ENCODE results near the gene TEDDM1. TPM values are rescaled to one million over a fixed set of nuclear protein-coding genes. Genes with fewer than 3 reads are reported as not detected.
A peak's percentile ranks its signal among the peaks of the same experiment; 100 is the strongest.

Gene TEDDM1
- total RNA-seq, 2 donors from 2014 or later = not detected

GRCh38 chr1:182410620-182411273, 10.3 kb upstream of the TEDDM1 start:
- no peak overlapping the region for H3K27ac Mint-ChIP-seq
- H3K36me3 Mint-ChIP-seq = no peaks in the 10 kb centered on the region
- DNase-seq (ENCODE audit: low spot score in 2 of 2) = no peak
- no peak for ATAC-seq
- no peaks in the 10 kb centered on the region for H3K9me3 Mint-ChIP-seq

DNA sequence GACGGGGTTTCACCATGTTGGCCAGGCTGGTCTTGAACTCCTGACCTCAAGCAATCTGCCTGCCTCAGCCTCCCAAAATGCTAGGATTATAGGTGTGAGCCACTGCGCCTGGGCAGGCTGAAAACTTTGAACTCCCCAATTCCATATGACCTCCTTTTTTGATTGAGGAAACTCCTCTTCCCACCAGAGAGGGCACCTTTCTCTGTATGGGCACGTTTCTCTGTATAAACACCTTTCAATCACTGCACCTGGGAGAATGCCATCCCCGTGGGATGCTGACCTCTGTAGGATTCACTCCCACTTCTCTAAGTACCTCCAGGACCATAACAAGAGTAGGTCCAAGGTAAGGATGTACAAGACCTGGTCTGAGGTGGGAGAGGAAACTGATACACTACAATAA, 9.7 kb upstream of the TEDDM1 start:
- ATAC-seq = no peak
- Mint-ChIP-seq H3K27ac (no peak overlapping the region), H3K36me3 (no peaks in the 10 kb centered on the region), H3K9me3 (peaks cover 0 to 5% of the 10 kb centered on the region in 2 donors)
- no peak for DNase-seq (ENCODE audit: low spot score in 2 of 2)

DNA sequence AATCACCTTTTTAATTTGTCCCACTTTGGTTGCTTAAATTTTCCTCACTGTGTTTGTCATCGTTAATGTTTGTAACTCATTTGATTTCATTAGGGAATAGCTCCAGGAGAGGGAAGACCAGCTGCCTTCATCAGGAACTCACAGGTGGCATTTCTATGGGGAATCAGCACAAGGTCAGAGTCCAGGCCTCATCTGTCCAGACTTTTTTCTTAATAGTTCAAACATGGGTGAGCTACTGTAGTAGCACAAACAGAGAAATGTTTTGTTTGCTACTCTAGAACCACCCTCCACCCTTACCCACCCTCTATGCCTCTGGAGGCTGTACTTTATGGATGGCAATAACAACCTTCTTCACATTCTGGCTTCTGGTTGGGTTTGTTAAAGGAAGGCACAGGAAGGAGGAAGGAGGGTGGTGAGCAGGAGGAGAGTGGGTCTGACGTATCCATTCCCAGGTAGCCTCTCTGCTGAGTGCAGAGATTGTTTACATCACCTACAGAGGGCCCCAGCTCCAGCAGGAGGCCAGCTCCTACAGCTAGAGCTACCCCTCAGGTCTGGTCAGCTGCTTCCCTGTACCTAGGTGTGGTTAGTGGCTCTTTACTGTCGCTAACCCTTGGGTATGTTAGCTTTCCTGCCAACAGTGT, 8.1 kb upstream of the TEDDM1 start:
- no peak for ATAC-seq
- no peak for DNase-seq (ENCODE audit: low spot score in 2 of 2)
- H3K36me3 Mint-ChIP-seq = no peaks in the 10 kb centered on the region
- H3K27ac Mint-ChIP-seq = no peak overlapping the region
- H3K9me3 Mint-ChIP-seq = peaks cover 0 to 5% of the 10 kb centered on the region in 2 donors

DNA sequence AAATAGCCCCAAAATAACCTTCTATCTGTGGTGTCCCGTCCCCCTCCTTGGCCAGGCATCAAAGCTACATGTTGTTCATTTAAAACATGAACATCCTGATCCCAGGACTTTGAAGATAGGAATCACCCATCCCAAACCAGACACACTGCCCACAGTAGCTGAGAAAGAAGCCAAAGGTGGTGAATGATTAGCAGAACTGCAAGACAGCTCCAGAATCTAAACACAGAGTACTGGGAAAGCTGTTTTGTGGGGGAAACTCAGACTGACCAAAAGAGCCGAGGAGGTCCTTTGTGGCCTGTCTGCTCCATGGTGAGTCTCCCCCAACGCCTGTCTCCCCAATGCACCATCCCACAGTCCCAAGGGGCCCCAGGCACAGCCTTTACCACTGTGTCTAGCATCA, 7.3 kb upstream of the TEDDM1 start:
- Mint-ChIP-seq H3K27ac (no peak overlapping the region), H3K9me3 (peaks cover 0 to 5% of the 10 kb centered on the region in 2 donors), H3K36me3 (no peaks in the 10 kb centered on the region)
- no peak for DNase-seq (ENCODE audit: low spot score in 2 of 2)
- ATAC-seq = no peak

GRCh38 chr1:182406012-182406411, 5.5 kb upstream of the TEDDM1 start:
- ATAC-seq = no peak
- no peak for DNase-seq (ENCODE audit: low spot score in 2 of 2)
- Mint-ChIP-seq H3K9me3 (peaks cover 0 to 5% of the 10 kb centered on the region in 2 donors), H3K36me3 (no peaks in the 10 kb centered on the region), H3K27ac (no peak overlapping the region)

DNA sequence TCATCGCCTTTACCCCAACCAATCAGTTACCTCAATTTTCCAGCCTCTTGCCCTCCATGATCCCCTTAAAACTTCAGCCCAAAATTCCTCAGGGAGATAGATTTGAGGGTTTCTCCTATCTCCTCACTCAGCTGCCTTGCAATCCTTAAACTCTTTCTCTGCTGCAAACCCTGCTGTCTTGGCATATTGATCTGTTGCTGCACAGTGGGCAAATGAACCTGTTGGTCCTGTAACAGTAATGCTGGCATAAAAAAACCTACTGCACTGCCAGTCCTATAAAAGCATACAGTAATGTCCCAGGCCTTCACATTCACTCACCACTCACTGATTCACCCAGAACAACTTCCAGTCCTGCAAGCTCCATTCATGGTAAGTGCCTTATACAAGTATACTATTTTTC, 5.1 kb upstream of the TEDDM1 start:
- Mint-ChIP-seq H3K27ac (no peak overlapping the region), H3K9me3 (peaks cover 0 to 5% of the 10 kb centered on the region in 2 donors), H3K36me3 (no peaks in the 10 kb centered on the region)
- ATAC-seq (no peak), DNase-seq (ENCODE audit: low spot score in 2 of 2) (no peak)

- H3K27ac Mint-ChIP-seq = no peak overlapping the region
- DNase-seq (ENCODE audit: low spot score in 2 of 2) = no peak
- no peaks in the 10 kb centered on the region for H3K36me3 Mint-ChIP-seq
- peaks cover 0 to 5% of the 10 kb centered on the region in 2 donors for H3K9me3 Mint-ChIP-seq
- ATAC-seq = no peak
Observed at GRCh38 chr1:182404781-182405180, 4.3 kb upstream of the TEDDM1 start.

- Mint-ChIP-seq H3K27ac (peak overlapping the region in 1 of 2 donors; percentile 25), H3K36me3 (no peaks in the 10 kb centered on the region), H3K9me3 (no peaks in the 10 kb centered on the region)
- DNase-seq (ENCODE audit: low spot score in 2 of 2) = no peak
- ATAC-seq = peak in 1 of 2 donors; percentile 34
Observed at GRCh38 chr1:182397653-182398393, 2.6 kb downstream of the TEDDM1 start.

GRCh38 chr1:182395906-182396305, 4.6 kb downstream of the TEDDM1 start:
- no peak for DNase-seq (ENCODE audit: low spot score in 2 of 2)
- peaks cover 5% of the 10 kb centered on the region in 2 donors for H3K36me3 Mint-ChIP-seq
- ATAC-seq = no peak
- no peaks in the 10 kb centered on the region for H3K9me3 Mint-ChIP-seq
- no peak overlapping the region for H3K27ac Mint-ChIP-seq

DNA sequence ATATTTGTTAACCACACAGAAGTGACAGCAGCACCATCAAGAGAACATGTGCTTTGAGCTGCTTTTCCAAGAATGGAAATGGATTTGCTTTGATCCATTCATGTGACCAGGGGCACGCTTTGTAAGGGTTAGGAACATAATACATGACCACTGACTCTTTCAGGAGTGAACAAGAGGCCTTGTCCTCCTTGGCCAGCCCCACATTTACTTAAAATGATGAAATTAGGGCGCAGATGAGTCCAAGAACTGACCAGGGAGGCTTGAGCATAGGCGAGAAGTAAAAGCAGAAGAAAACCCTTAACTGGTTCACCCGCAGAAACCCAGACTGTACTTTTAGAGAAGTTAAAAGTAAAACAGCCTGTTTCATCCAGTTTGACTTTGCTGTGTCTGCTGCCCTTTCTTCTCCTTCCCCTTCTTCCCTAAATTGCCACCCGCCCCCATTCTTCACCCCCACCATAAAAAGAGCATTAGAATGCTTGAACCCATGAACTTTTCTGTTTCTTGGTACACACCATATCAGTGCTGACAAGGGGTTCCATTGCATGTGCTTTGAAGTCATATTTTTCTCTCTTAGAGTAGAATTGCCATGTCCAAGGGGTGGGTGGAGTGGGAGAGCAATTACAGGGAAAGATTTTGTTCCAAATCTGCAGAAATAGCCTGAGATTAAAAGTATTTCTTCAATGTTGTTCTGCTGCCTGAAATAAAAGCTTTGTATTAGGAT, 6.3 kb downstream of the TEDDM1 start:
- H3K36me3 Mint-ChIP-seq = peaks cover 20% of the 10 kb centered on the region in 2 donors
- no peak overlapping the region for H3K27ac Mint-ChIP-seq
- ATAC-seq = no peak
- no peaks in the 10 kb centered on the region for H3K9me3 Mint-ChIP-seq
- no peak for DNase-seq (ENCODE audit: low spot score in 2 of 2)

- ATAC-seq = peak; percentile 19 to 20
- no peaks in the 10 kb centered on the region for H3K9me3 Mint-ChIP-seq
- DNase-seq (ENCODE audit: low spot score in 2 of 2) = peak in 1 of 2 donors; percentile 25
- H3K36me3 Mint-ChIP-seq = peaks cover 30 to 39% of the 10 kb centered on the region in 2 donors
- peak overlapping the region; percentile 77 to 88 for H3K27ac Mint-ChIP-seq
Observed at GRCh38 chr1:182392050-182393028, 8.1 kb downstream of the TEDDM1 start.

DNA sequence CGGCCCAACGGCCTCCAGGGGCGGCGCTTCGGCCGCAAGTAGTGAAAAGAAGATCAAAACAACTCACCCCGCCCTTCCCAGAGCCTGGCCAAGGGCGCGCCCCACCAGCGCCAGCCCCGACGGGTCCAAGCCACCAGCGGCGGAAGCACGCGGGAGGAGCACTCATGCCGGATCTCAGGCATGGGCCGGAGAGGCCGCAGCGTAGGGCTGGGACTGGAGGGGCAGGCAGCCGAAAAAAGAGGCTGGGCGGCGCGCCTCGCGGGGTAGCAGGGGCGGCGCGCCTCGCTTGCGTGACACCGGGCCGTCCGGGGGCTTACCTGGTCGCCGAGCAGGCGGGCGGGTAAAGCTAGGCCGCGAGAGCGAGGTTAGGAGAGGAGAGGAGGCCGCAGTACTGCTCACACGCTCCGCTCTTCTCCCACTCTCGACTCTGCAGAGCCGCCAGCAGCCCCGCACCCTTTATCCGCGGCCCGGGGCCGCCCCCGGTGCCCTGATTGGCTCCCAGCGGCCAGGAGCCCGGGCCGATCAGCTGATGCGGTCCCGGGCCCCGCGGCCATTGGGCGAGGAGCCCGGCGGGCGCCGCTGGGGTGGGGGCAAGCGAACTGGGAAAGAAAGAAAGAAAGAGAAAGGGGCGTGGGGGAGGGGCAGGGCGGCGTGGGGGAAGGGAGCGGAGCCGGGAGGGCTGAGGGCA, 9.0 kb downstream of the TEDDM1 start, which contains the start of gene GLUL:
Gene GLUL (minus strand): TSS at position 429 of the 688 bp plus-strand sequence. CDS start 3,053 bp downstream, outside the sequence.
- Mint-ChIP-seq H3K9me3 (no peaks in the 10 kb centered on the region), H3K36me3 (peaks cover 38 to 47% of the 10 kb centered on the region in 2 donors), H3K27ac (peak within 1 kb of the TSS; percentile 88 to 97)
- peak; percentile 82 to 87 for DNase-seq (ENCODE audit: low spot score in 2 of 2)
- peak; percentile 88 to 90 for ATAC-seq

GRCh38 chr1:182391028-182391361, 9.5 kb downstream of the TEDDM1 start:
- no peak for DNase-seq (ENCODE audit: low spot score in 2 of 2)
- H3K36me3 Mint-ChIP-seq = peaks cover 43 to 52% of the 10 kb centered on the region in 2 donors
- peak overlapping the region; percentile 88 to 97 for H3K27ac Mint-ChIP-seq
- ATAC-seq = peak; percentile 0 to 10
- no peaks in the 10 kb centered on the region for H3K9me3 Mint-ChIP-seq

- ATAC-seq (no peak), DNase-seq (ENCODE audit: low spot score in 2 of 2) (peak in 1 of 2 donors; percentile 14)
- H3K36me3 Mint-ChIP-seq = peaks cover 43 to 59% of the 10 kb centered on the region in 2 donors
- no peaks in the 10 kb centered on the region for H3K9me3 Mint-ChIP-seq
- H3K27ac Mint-ChIP-seq = peak overlapping the region; percentile 88 to 89
Observed at GRCh38 chr1:182389619-182390047, 10.8 kb downstream of the TEDDM1 start.
